K562 (cell line): ENCODE results near the gene HTR3B. TPM values are rescaled to one million over a fixed set of nuclear protein-coding genes. Genes with fewer than 3 reads are reported as not detected.

Source experiments
- ATAC-seq: fragments of 200-7000 bp; cut with Tn5 transposase; 3 replicates; pipeline ENCODE4 v1.9.1; 2020; ENCODE audit warnings: moderate library complexity
- BruUV-seq: library from RNA; stranded (reverse); fragments of 400-500 nt; replicated peaks from 2 replicates; lab custom pipeline; 2021; lab: Mats Ljungman, UMichigan
- CTCF ChIA-PET: fragments of 300-600 bp; formaldehyde crosslinking; extraction: SDS; loops from one replicate; lab custom pipeline; 2021; ENCODE audit warnings: low intra/inter-chr PET ratio; lab: Yijun Ruan, JAX
- POLR2A ChIA-PET: fragments of 300-600, 350-650 bp; sonication (Branson Sonifier 250); formaldehyde crosslinking; extraction: SDS; loops from one replicate; lab custom pipeline; 2021; ENCODE audit warnings: antibody characterized with exemption, inconsistent platforms; lab: Yijun Ruan, JAX
- DNase-seq, 4 experiments: peaks; one replicate each; pipeline versions ENCODE4 v3.0.0 to v3.0.0-alpha.2; 2011 to 2018; ENCODE audit warnings: low spot score in 3 of 4, mixed read lengths in 3 of 4; ENCODE audit errors: extremely low read depth in 1 of 4
- FAIRE-seq: peaks from 2 replicates; lab custom pipeline; 2011; peaks lifted over from hg19 to GRCh38; lab: Jason Lieb, UNC
- H2AFZ ChIP-seq: 2 replicates; pipeline ENCODE4 v1.6.0; 2011; ENCODE audit warnings: low read depth, low read length, control low read depth, inconsistent platforms
- H3K27ac ChIP-seq: fragments of 200-600 bp; 3 replicates; pipeline ENCODE4 v1.8.0; 2011; ENCODE audit warnings: low read depth, mild to moderate bottlenecking, control low read depth, inconsistent platforms, low read length, moderate library complexity, mixed read lengths; ENCODE audit errors: extremely low read depth
- H3K27me3 ChIP-seq, 2 experiments: fragments of 300-600 bp in 1 of 2; 2 replicates in 1 of 2; 3 replicates in 1 of 2; pipeline versions ENCODE4 v1.6.0 to v1.8.0; 2011; ENCODE audit warnings: inconsistent platforms in 2 of 2, low read length in 2 of 2, mild to moderate bottlenecking in 1 of 2, mixed read lengths in 1 of 2, moderate library complexity in 1 of 2; ENCODE audit not compliant: control insufficient read depth in 2 of 2, insufficient read depth in 2 of 2
- H3K36me3 ChIP-seq: fragments of 300-600 bp; 3 replicates; pipeline ENCODE4 v1.8.0; 2011; ENCODE audit warnings: mild to moderate bottlenecking, low read length, inconsistent platforms; ENCODE audit not compliant: control insufficient read depth, insufficient read depth
- H3K4me1 ChIP-seq, 2 experiments: fragments of 200-600 bp in 1 of 2; replicated peaks in 1 of 2; 2 replicates in 1 of 2; 3 replicates in 1 of 2; pipeline versions ENCODE4 v1.5.1 to v1.8.0; 2011; ENCODE audit warnings: inconsistent platforms in 2 of 2, low read length in 2 of 2, mild to moderate bottlenecking in 1 of 2, mixed read lengths in 1 of 2, moderate library complexity in 1 of 2; ENCODE audit not compliant: control insufficient read depth in 2 of 2, insufficient read depth in 2 of 2
- H3K4me2 ChIP-seq: 2 replicates; pipeline ENCODE4 v1.6.1; 2011; ENCODE audit warnings: low read length, control low read depth, inconsistent platforms, mixed read lengths; ENCODE audit not compliant: insufficient read depth
- H3K4me3 ChIP-seq: fragments of 200-600 bp; sonication (generic), shearing (Covaris generic); 2 replicates; pipeline ENCODE4 v1.5.1; 2016; ENCODE audit warnings: control low read depth, inconsistent platforms
- H3K79me2 ChIP-seq: fragments of 200-600 bp; 3 replicates; pipeline ENCODE4 v1.8.0; 2011; ENCODE audit warnings: low read length, inconsistent platforms; ENCODE audit not compliant: control insufficient read depth, insufficient read depth
- H3K9ac ChIP-seq, 2 experiments: 2 replicates each; pipeline versions ENCODE4 v1.6.0 to v1.6.1; 2011; ENCODE audit warnings: low read depth in 2 of 2, low read length in 2 of 2, control low read depth in 1 of 2, inconsistent platforms in 1 of 2, mild to moderate bottlenecking in 1 of 2, mixed read lengths in 1 of 2; ENCODE audit not compliant: insufficient read depth in 1 of 2
- H3K9me1 ChIP-seq: one replicate; pipeline ENCODE4 v1.6.0; 2011; ENCODE audit warnings: inconsistent platforms, mild to moderate bottlenecking, low read length, moderate library complexity; ENCODE audit not compliant: control insufficient read depth, insufficient read depth
- H3K9me3 ChIP-seq: replicated peaks from 2 replicates; pipeline ENCODE4 v1.5.1; 2011; ENCODE audit warnings: low read depth, low read length, inconsistent platforms; ENCODE audit not compliant: control insufficient read depth, insufficient read depth
- H4K20me1 ChIP-seq: replicated peaks from 2 replicates; pipeline ENCODE4 v1.6.1; 2011; ENCODE audit warnings: low read length, inconsistent platforms, mixed read lengths; ENCODE audit not compliant: control insufficient read depth, insufficient read depth
- EP300 ChIP-seq: IDR thresholded peaks from 2 replicates; pipeline ENCODE4 v1.6.1; 2012; ENCODE audit warnings: low read length, improper control_type of control experiment
- ETS2 ChIP-seq: IDR thresholded peaks from 2 replicates; pipeline ENCODE4 v1.6.1; 2016; ENCODE audit warnings: borderline replicate concordance, missing genetic modification characterization, mild to moderate bottlenecking, moderate library complexity, missing compliant biosample characterization; ENCODE audit not compliant: poor library complexity, severe bottlenecking
- FOXA3 ChIP-seq, 2 experiments: fragments of 450-650 bp in 1 of 2; sonication (generic) in 1 of 2; formaldehyde crosslinking; IDR thresholded peaks in 1 of 2; conservative IDR thresholded peaks in 1 of 2; 2 replicates each; pipeline versions ENCODE4 v1.4.0 to v1.8.0; 2020 to 2022; ENCODE audit warnings: mild to moderate bottlenecking in 2 of 2, missing genetic modification reagents in 1 of 2
- FOXJ3 ChIP-seq: sonication (generic); formaldehyde crosslinking; IDR thresholded peaks from 2 replicates; pipeline ENCODE4 v1.4.0; 2020; ENCODE audit warnings: mild to moderate bottlenecking, missing genetic modification reagents
- FOXK1 ChIP-seq: sonication (generic); formaldehyde crosslinking; IDR thresholded peaks from 2 replicates; pipeline ENCODE4 v1.8.0; 2022; ENCODE audit warnings: missing genetic modification reagents, mild to moderate bottlenecking, borderline replicate concordance
- HDAC1 ChIP-seq, 2 experiments: fragments of 450-650 bp; IDR thresholded peaks; 2 replicates each; pipeline ENCODE4 v1.6.1; 2016 to 2017; ENCODE audit warnings: inconsistent platforms in 1 of 2, mild to moderate bottlenecking in 1 of 2, moderate library complexity in 1 of 2
- KLF10 ChIP-seq: fragments of 250-450 bp; sonication (Bioruptor Pico); IDR thresholded peaks from 2 replicates; pipeline ENCODE4 v1.6.1; 2021; ENCODE audit warnings: matching md5 sums
- MEF2D ChIP-seq: conservative IDR thresholded peaks from 2 replicates; pipeline ENCODE4 v1.6.1; 2016; ENCODE audit warnings: low read depth, missing genetic modification characterization, missing compliant biosample characterization
- NCOA1 ChIP-seq: fragments of 450-650 bp; IDR thresholded peaks from 2 replicates; pipeline ENCODE4 v1.6.1; 2016; ENCODE audit warnings: low read depth
- POLR2H ChIP-seq: IDR thresholded peaks from 2 replicates; pipeline ENCODE4 v1.6.1; 2016; ENCODE audit warnings: missing genetic modification characterization, low read depth, mild to moderate bottlenecking, control low read depth, missing compliant biosample characterization, moderate library complexity
- SREBF1 ChIP-seq: fragments of 150-350 bp; IDR thresholded peaks from 2 replicates; pipeline ENCODE4 v1.6.1; 2014; ENCODE audit warnings: antibody characterized with exemption, low read depth, low read length, borderline replicate concordance
- TAF15 ChIP-seq: fragments of 200-400 bp; formaldehyde crosslinking; IDR thresholded peaks from 2 replicates; pipeline ENCODE4 v1.6.1; 2017; ENCODE audit warnings: mild to moderate bottlenecking, low read depth, low read length, moderate library complexity
- WGBS: fragments of 100-300 bp; shearing (Covaris generic); methylation state at CpG from one replicate; pipeline ENCODE4 v1.1.6; 2016; ENCODE audit warnings: low coverage, mixed read lengths; ENCODE audit not compliant: insufficient coverage; ENCODE audit errors: missing lambda C conversion rate; 5-methylcytosine and 5-hydroxymethylcytosine counted together
- in situ Hi-C: fragments of 300-500 bp; cut with MboI; formaldehyde crosslinking; loops from 4 replicates; pipeline ENCODE4 v1.15.0; 2018; ENCODE audit warnings: inconsistent platforms, mixed read lengths
- intact Hi-C: fragments of 100-400 bp; cut with micrococcal nuclease; formaldehyde crosslinking; loops from 2 replicates; pipeline ENCODE4 v1.14.2; 2022
- polyA plus RNA-seq, 8 experiments: library from polyadenylated mRNA; depleted of rRNA in 4 of 8; stranded (reverse) in 5 of 8; unstranded in 3 of 8; fragments of >200 nt; fragmentation: Nextera tagmentation in 2 of 8; fragmentation: Illumina TruSeq in 1 of 8; extraction: Ambion mirVana in 2 of 8; extraction: Trizol in 1 of 8; gene quantifications; 2 replicates each; pipeline versions ENCODE4 v1.2.1 to v1.2.3, GENCODE V29; 2011 to 2014; ENCODE audit warnings: inconsistent platforms in 1 of 8, missing spikeins in 1 of 8
- total RNA-seq, 7 experiments: library from RNA; depleted of rRNA in 6 of 7; stranded (reverse); fragments of >200 nt in 6 of 7; fragmentation: Illumina TruSeq in 2 of 7; extraction: Trizol in 2 of 7; gene quantifications; 2 replicates each; pipeline versions ENCODE4 v1.2.1 to v1.2.3, GENCODE V29; 2011 to 2021; ENCODE audit warnings: low replicate concordance in 1 of 7
- TF ChIP-seq, protein P1 (sequence below): fragments of 450-650 bp; conservative IDR thresholded peaks from 2 replicates; pipeline ENCODE4 v1.6.1; 2016; ENCODE audit warnings: missing genetic modification characterization, low read depth, mild to moderate bottlenecking, missing compliant biosample characterization, moderate library complexity
- TF ChIP-seq, protein P2 (sequence below): fragments of 450-650 bp; formaldehyde crosslinking; IDR thresholded peaks from 2 replicates; pipeline ENCODE4 v1.4.0; 2022; ENCODE audit warnings: mild to moderate bottlenecking, moderate library complexity

HTR3B gene
- total and polyA plus RNA-seq, 9 of the 15 experiments (the other 6 are each of a cell fraction or from before 2014, with no cell fraction given): not detected

DNA sequence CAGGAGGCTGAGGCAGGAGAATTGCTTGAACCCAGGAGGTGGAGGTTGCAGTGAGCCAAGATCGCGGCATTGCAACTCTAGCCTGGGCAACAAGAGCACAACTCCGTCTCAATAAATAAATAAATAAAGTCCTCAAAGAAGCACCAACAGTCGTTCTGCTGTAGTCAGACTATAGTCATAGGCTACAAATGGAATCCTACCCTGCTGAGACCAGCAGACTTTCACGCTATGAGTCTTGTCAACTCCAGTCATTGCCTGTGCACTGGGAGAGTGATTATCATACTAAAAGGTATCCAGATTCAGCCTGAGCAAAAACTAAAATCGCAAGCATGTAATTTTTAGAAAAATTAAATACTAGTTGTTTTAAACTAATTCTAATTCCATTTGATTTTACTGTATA lies 48.8 kb upstream of the HTR3B start:
- POLR2A ChIA-PET: no interaction called here
- Histone ChIP-seq H3K4me2 (no peak overlapping the region), H3K9me3 (no peaks in the 10 kb centered on the region), H3K27ac (no peak overlapping the region), H3K36me3 (peaks cover 17% of the 10 kb centered on the region; the same call in 1 of the 3 replicates), H4K20me1 (no peaks in the 10 kb centered on the region; the same call in 1 of the 2 replicates), H3K79me2 (no peaks in the 10 kb centered on the region; the same call in 1 of the 3 replicates), H3K27me3 (no peaks in the 10 kb centered on the region), H3K9me1 (peaks cover 3% of the 10 kb centered on the region), H3K4me3 (no peak overlapping the region), H3K9ac (no peak overlapping the region), H3K4me1 (no peaks in the 10 kb centered on the region), H2AFZ (no peak overlapping the region)
- intact Hi-C loops: no loop called here
- ATAC-seq: no peak
- in situ Hi-C loops: no loop called here
- 77% methylated on average over 6 of the region's 6 CpGs for WGBS
- DNase-seq: no peak
- CTCF ChIA-PET: no interaction called here
- no peak for FAIRE-seq
- TF ChIP-seq FOXA3 (CRISPR knock-in tag; conservative IDR thresholded peaks at IDR 0.05 in 1 of 2, IDR thresholded peaks at IDR 0.05 in 1 of 2) (no peak), HDAC1 (IDR thresholded peaks at IDR 0.05) (no peak), SREBF1 (no peak), FOXJ3 (CRISPR knock-in tag) (no peak), MEF2D (no peak), ETS2 (no peak), EP300 (no peak), POLR2H (tag) (no peak), NCOA1 (no peak), KLF10 (CRISPR knock-in tag) (no peak), FOXK1 (CRISPR knock-in tag) (no peak), TAF15 (no peak)
- TF ChIP-seq, protein P1, sequence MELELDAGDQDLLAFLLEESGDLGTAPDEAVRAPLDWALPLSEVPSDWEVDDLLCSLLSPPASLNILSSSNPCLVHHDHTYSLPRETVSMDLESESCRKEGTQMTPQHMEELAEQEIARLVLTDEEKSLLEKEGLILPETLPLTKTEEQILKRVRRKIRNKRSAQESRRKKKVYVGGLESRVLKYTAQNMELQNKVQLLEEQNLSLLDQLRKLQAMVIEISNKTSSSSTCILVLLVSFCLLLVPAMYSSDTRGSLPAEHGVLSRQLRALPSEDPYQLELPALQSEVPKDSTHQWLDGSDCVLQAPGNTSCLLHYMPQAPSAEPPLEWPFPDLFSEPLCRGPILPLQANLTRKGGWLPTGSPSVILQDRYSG: no peak
- TF ChIP-seq, protein P2, sequence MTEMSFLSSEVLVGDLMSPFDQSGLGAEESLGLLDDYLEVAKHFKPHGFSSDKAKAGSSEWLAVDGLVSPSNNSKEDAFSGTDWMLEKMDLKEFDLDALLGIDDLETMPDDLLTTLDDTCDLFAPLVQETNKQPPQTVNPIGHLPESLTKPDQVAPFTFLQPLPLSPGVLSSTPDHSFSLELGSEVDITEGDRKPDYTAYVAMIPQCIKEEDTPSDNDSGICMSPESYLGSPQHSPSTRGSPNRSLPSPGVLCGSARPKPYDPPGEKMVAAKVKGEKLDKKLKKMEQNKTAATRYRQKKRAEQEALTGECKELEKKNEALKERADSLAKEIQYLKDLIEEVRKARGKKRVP (CRISPR knock-in tag): no peak
- BruUV-seq: no TSS peak
